ENCODE results near the gene VPS39.

Gene VPS39

DNA sequence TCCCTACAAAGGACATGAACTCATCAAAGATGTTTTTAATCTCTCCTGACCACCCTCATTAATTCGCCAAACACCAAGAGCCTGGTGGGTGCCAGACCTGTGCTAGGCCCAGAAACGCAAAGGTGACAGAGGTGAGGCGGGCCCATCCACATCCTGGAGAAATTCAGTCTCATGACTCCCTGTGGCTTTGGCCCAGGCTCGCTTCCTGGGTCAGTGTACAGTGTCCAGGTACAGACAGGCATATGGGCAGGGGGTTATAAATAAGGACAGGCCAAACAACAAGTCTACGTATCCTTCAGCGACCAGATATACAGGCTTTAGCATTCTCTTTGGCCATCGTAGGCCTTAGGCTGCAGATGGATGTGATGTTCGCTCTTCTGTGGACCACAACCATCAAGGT is 50.7 kb downstream of the VPS39 start:
- no peak for DNase-seq

GRCh38 chr15:42156243-42156922 is 51.7 kb downstream of the VPS39 start, which contains the start of gene PLA2G4F:
Gene PLA2G4F, minus strand, starts transcription at chr15:42156636. Its CDS starts 87 bp downstream, at chr15:42156549.
- peak; percentile 77 for DNase-seq

DNA sequence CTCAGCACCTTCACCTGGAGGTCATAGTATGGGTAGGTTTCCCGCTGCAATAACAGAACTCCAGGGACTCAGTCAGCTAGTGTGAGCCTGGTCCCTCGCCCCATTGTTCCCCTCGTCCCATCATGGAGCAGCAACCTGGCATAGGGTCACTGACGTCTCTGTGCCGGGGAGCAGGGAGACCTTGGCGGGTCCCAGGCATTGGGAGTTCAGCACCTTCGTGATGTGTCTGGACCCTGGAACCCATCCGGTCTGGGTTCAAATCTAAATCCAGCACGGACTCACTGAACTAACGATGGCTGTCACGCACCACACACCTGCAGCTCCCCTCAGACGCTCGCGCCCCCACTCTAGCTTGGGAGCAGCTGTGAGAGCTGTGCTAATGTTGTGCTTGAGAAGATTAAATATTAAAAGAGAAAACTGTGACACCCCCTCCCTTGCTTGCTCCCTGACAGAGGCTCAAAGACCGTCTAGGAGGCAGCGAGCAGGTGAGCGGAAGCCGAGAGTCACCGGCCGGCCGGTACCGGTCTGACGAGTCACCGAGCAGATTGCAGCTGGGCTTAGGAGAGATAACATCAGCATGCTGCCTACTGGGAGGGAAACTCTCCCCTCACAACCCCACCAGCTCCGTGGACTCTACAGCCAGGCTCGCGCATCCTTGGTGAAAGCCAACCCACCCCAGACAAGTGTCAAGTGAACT is 52.4 kb downstream of the VPS39 start:
- peak; percentile 65 for DNase-seq

GRCh38 chr15:42154956-42155355 is 53.1 kb downstream of the VPS39 start:
- no peak for DNase-seq

GRCh38 chr15:42154212-42154941 is 53.7 kb downstream of the VPS39 start:
- DNase-seq = peak; percentile 11

- DNase-seq = no peak
Observed at GRCh38 chr15:42153874-42154211, 54.3 kb downstream of the VPS39 start.

GRCh38 chr15:42152921-42153698 is 55.0 kb downstream of the VPS39 start:
- DNase-seq = no peak

GRCh38 chr15:42152196-42152920 is 55.7 kb downstream of the VPS39 start:
- DNase-seq = no peak

GRCh38 chr15:42151736-42152135 is 56.4 kb downstream of the VPS39 start:
- DNase-seq = no peak

- DNase-seq = no peak
Observed at GRCh38 chr15:42151141-42151561, 57.0 kb downstream of the VPS39 start.

DNA sequence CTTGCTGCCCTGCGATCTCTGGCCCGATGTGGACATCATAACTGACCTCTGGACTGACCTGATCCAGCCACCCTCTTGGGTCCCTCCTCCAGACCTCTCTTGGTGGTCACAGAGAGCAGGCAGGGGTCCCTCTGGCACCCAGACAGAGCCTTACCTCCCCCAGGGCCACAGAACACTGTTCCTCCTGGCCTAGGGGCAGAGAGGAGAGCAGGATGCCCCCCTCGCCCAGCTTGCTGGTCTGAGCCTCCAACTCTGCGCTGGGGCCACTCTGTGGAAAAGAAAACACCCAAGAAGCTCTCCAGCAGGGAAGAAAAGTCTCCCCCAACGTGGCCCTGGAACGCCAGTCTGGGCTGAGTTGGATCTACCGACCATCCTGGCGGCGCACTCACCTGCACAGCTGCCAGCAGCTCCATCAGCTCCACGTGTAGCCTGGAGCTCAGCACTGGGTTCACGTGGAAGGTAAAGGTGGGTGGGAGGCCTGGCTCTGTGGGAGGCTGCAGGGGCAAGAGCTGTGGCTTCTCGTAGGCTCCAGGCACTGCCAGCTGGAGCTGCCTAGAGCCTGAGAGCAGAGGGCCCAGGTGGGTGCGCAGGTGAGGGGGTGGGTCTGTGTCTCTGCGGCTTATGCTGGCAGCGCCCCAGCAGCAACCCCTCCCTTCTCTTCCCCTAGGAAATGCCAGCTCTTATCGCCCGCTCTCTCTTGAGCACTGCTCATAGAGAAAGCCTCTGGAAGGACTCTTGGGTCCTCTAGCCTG is 57.7 kb downstream of the VPS39 start:
- no peak for DNase-seq

DNA sequence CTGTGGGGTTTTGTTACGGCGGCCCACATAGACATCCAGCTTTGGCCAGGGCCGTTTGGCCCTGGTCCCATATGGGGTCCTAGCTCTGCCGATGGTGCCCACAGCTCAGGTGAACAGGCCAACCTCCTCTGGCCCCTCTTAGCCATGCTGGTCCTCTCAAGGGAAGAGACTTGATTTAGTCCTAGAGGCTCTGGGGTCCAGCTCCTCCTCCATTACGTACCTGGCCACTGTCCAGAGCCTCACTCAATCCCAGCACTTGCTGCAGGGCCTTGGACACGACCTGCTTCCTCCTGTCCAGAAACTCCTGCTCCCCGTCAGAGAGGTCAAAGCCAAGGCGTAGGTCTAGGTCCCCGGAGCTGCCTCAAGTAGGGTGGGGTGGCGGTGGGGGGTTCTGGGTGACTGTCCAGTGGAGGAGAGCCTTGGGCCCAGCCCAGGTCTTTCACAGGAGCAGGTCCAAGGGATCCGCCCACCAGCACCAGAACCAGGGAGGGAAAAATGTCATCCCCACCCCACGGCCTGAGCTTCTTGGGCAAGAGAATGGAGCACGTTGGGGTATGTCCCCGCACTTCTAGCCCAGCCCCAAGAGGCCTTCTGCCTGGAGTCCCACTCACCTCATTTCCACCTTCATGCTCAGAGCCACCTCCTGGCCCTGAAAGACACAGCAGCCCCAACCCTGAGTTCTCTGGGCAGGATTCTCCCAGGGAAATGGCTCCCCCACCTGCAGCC is 58.4 kb downstream of the VPS39 start:
- no peak for DNase-seq

DNA sequence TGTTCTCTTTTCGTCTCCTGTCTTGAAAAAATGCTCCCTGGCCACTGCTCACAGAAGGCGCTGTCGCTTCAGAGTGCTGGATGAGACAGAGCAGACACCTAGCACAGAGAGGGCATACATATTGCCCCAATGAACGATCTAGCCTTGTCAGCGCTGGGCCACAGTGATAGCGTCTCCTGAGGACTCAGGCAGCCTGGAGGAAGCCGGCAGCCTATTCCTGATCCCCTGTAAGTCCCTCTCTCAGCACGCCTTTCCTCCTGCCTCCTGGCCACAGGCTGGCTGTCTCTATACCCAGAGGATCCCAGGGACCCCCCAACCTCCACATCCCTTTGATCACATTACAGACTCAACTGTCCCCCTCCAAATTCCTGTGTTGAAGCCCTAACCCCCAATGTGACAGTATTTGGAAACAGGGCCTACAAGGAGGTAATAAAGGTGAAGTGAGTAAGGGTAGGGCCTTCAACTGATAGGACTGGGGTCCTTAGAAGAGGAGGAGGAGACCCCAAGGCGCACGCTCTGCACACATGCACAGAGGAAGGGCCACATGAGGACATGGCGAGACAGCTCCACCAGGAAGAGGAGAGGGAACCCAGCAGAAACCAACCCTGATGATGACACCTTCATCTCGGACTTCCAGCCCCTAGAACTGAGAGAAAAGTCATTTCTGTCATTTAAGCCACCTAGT is 59.2 kb downstream of the VPS39 start:
- DNase-seq = no peak

DNA sequence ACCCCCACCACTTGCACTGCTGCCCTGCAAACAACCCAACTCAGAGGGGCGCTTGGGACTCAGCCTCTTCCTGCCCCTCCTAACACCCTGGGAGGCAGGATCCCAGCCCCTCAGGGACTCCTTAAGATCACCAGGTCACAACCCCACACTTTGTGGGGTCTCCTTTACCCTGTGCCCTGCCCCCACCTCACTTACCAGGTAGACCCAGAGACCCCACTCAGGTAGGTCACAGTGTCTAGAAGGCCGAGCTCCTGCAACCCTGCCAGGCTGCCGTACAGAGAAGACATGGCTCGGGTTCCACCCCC is 60.7 kb downstream of the VPS39 start:
- no peak for DNase-seq

DNA sequence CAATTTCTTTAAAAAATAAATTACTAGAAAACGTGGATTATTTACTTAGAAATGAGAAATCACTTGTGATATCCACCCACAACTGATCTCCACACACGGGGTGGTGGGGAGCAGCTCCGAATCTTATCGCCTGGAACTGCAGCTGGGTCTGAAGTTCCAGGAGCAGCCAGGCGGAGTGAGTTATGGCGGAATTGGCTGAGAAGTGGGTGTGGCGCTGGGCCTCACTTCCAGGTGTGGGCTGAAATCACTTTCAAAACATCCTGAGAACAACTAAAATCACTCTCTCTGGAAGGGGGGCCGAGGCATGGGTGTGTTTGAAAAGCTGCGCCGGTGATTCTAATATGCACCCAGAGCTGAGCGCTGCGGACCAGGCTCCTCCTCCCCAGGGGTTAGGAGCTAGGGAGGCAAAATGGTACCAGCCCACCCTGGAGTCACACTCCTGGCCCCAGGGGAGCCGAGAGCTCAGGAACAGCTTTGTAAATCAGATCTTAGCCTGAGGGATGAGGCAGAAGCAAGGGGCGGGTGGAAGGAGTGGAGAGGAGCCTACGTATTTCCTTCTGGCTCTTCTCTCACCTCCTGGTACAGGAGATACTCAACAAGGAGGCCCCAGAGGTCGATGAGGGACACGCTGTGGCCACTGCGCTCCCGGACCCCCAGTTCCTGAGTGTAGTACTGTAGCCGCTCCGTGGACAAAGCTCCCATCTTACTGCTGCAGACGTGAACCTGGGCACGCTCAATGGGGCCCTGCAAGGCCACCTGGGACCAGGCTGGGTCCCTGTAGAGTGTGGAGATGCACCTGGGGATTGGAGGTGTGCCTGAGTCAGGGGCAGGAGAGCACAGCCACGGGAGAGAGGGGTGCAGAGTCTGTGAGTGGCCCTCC is 61.3 kb downstream of the VPS39 start:
- no peak for DNase-seq

- DNase-seq = no peak
Observed at GRCh38 chr15:42145546-42146455, 62.3 kb downstream of the VPS39 start.

DNA sequence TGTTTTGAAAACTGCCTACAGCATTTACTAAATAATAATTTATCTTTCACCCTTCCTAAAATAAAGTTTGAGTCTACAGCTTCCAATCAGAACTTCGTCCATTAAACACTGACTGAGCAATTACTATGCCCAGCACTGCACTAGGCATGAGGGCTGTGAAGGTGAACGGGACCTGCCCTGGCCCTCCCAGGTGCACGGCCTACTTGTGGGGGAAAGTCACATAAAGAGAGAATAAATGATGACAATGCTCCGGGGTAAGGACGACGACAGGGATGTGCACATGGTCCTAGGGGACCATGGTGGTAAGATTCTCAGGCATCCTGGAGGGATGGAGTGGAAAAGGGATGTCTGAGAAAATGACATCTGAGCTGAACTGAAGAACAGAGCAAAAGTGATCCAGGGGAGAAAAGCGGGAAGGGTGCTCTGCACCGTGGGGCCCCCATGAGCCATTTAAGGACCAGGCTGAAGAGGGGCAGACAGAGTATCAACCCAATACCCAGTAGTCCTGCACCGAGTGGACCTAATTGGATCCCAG is 63.2 kb downstream of the VPS39 start:
- no peak for DNase-seq

Data from NCI-H510A treated with DMSO at 0.1 percent for 48 hours (cell line).